Brain pericyte (primary cell): ENCODE results near the gene ARID3B.

Experiments
- DNase-seq: peaks from one replicate; pipeline ENCODE4 v3.0.0-alpha.2; 2012; ENCODE audit warnings: low read depth, low spot score

Gene ARID3B

DNA sequence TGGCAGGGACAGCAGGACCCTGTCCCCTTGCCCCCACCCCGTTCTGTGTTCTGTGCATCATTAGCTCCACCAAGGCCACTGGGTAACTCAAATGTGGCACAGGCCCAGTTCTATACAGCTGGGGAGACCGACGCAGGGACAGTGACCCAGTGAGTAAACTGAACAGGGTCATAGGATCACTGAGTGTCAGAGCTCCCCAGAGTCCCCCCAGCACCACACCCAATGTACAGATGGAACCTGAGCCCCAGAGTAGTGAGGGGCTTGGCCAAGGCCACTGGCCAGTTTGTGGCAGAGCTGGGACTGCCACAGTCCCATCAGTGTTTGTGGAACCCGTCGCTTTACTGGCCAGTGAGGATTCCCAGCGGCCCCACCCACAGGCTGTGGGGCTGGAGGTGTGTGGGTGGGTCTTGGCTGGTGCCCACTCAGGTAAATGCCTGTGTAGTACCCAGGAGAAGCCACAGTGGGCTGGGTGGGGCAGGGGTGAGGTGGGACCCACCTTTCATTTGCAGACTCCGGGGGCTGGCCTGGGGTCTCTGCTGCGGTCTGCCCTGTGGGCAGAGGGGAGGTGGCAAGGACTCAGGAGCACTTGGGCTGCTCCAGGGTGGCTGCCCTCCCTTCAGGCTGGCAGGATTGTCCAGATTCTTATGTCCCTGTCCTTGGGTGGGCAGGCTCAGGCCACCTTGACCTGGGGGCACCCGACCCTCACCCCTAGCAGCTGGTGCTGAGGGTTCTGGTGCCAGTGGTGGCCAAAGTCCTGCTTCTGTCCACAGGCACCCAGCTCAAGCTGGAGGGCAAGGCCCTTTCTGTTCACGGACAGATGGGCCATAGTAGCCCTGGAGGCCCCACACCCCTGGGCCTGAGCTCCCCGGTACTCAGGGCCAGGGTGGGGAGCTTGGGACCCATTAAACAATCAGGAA lies 63.0 kb downstream of the ARID3B start:
- no peak for DNase-seq

GRCh38 chr15:74604983-74605794 lies 64.2 kb downstream of the ARID3B start:
- no peak for DNase-seq

DNA sequence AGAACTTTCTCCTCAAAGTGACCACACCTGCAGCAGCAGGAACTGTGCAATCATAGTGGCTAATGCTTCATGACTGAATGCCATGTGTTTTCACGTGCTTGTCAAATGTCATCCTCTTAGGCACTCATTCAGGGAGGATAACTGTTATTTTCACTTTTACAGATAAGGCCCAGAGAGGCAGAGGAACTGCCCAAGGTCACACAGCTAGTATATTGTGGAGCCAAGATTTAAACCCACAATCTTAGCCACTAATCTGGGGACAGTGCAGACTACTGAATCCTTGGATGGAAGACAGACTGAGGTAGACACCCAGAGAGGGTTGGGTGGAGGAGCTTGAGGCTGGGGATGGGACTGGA lies 64.8 kb downstream of the ARID3B start:
- DNase-seq = no peak

DNA sequence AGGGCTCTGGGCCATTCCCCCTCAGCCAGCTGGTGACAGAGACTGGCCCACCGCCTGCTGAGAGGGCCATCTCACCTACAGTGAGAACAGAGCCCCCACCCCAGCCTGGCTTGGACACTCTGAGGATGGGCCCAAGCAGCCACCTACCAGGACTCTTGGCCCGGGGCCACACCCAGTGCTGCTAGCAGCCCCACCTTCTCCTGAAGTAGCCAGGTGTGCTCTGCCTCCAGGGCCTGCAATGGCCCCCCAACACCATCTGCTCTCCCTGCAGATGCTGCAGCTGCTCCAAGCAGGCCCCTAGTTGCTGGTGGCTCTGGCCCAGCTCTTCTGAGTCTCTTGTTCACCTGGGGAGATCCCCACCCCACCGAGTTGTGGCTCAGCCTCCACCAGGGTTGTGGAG lies 67.8 kb downstream of the ARID3B start:
- DNase-seq = no peak

DNA sequence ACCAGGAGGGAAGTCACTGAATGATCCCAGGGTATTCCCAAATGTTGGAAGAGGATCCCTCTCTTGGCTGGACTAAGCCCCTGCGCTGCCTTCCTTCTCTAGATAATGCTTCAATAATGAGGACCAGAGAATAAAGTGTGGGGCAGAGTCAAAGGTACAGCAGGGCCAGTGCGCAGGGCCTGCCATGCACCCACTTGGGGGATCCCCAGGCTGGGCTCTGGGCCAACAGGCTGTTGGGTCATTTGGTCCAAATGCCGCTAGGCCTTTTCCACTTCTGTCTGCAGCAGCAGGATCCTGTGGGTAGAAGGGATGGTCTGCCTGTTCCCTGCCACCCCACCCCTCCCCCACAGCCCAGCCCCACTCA lies 68.9 kb downstream of the ARID3B start:
- no peak for DNase-seq

DNA sequence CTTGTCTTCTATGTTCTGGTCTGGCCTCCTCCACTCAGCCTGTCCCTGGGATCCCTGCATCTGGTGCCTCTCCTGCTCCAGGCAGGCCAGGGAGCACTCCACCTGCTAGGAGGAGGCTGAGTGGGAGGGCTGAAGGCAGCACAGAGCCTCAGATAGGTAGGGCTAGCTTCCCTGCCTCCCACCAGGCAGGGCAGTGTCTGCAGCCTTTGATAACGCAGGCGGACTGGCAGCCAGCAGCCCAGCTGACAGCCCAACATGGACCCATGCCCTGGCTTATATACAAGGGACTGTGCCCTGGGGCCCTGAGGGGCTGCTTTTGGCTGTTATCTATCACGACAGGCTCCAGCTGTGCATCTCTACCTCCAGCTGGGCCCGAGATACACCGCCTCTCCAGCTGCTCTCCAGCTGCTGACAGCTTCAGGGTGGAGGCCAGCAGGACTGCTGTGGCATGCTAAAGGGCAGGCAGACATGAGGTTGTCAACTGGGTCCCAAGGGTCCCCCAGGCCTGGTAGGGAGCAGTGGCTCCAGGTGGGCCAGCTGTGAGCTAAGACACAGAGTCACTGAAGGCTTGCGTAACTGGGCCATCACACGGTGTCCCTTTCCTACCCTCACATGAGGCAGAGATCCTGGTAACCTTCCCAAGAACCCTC lies 69.4 kb downstream of the ARID3B start:
- no peak for DNase-seq

DNA sequence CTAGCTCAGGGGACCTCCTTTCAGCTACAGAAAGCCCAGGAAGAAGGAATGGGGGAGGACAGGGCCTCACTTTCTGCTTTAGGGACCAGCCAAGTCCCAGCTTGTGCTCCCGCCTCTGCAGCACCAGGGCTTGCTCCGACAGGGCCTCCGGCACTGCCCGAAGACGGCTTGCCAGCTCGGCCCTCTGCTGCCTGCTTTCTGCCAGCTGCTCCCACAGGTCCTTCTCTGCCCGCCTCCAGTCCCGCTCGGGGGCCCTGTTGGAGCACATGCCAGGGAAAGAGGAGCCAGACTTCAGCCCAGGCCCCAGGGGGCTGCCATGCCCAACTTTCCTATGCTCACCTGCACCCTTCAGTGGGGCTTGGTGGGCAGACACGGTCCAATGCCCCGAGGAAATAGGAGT lies 70.3 kb downstream of the ARID3B start:
- DNase-seq = no peak

DNA sequence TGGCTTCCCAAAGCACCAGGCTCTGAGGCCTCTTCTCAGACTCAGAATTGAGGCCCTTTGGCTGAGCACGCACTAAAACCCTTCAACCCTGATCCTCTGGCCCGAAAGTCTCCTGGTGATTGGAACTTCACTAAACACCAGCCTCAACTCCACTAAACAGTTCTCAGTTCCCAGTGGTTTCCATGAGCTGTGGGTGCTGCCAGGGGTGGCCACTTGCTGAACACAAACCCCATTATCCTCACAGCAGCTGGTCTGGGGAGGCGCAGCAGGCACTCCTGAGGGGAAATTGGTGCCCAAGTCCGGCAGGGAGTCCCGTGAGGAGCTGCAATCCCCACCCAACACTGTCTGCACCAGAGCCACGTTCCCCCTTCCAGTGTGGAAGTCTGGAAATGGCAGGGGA lies 70.8 kb downstream of the ARID3B start:
- DNase-seq = no peak

DNA sequence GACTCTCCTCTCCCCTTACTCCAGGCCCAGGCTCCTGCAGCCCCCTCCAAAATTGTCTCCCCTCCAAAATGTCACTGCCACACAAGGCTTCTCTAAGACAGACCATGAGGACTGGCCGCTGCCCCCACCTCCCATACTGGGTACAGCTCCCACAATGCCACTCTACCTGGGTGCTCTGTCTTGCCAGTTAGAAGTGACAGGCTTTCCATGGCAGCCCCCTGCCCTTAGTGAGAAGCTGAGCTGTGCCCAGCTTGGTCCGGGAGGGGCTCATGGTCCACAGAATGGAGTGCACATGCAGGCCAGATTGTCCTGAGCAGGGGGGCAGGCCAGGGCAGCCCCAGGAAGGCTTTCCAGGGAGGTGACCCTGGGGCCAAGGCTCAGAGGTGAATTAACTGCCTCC lies 71.7 kb downstream of the ARID3B start:
- DNase-seq = no peak

DNA sequence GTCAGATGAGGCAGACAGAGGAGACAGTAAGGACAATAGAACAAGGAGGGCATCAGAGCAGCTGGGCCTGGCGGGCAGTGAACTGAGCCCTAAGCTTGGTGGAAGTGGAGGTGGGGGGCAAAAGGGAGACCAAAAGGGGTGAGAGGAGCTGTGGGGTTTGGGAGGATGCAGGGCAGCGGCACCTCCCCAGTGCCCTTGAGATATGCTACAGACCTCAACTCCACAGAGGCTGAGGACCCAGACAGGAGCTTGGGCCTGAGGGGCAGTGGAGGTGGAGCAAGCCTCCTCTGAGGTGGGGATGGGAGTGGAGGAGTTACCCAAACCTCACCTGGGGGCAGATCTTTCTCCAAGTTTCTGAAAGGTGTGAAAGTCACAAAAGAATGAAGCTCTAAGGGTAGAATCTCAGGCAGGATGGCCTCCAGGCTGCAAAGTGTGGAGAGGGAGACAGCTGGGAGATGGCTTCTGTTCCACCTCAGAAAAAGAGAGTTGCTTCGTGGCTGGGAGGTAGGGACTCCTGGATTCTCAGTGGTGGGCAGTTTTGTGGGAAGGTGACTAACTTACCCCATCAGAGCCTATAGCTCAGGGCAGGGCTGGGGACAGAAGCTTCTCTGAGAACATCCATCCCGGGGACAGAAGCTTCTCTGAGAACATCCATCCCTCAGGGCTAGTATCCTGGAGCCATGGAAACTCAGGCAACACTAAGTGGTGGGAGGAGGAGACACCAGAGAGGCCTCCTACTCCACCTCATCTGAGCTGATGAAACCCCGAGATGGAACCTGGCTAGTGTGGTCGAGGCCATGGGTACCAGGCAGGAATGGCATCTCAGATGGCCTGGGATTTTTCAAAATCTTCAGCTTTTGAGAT lies 72.3 kb downstream of the ARID3B start:
- DNase-seq = no peak

DNA sequence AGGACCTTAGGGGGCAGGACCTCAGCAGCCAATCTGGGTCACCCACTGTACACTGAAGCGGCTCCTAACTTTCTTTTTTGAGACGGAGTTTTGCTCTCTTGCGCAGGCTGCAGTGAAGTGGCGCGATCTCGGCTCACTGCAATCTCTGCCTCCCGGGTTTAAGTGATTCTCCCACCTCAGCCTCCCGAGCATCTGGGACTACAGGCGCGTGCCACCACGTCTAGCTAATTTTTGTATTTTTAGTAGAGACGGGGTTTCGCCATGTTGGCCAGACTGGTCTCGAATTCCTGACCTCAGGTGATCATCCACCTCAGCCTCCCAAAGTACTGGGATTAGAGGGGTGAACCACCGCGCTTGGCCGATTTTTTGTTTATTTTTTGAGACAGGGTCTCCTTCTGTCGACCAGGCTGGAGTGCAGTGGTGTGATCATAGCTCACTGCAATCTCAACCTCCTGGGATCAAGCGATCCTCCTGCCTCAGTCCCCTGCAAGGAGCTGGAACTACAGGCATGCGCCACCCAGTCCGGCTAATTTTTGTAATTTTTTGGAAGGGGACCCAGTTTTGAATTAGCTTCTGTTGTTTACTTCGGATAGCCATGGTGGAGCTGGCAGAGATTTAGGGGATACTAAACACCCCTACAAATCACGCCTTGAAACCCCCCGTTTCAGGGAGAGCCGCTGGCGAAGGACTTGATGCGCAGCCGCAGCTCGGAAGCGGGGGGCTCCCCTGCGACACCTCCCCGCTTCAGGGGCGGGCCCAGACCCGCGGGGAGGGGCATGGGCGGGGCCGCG lies 73.1 kb downstream of the ARID3B start:
- DNase-seq = no peak

DNA sequence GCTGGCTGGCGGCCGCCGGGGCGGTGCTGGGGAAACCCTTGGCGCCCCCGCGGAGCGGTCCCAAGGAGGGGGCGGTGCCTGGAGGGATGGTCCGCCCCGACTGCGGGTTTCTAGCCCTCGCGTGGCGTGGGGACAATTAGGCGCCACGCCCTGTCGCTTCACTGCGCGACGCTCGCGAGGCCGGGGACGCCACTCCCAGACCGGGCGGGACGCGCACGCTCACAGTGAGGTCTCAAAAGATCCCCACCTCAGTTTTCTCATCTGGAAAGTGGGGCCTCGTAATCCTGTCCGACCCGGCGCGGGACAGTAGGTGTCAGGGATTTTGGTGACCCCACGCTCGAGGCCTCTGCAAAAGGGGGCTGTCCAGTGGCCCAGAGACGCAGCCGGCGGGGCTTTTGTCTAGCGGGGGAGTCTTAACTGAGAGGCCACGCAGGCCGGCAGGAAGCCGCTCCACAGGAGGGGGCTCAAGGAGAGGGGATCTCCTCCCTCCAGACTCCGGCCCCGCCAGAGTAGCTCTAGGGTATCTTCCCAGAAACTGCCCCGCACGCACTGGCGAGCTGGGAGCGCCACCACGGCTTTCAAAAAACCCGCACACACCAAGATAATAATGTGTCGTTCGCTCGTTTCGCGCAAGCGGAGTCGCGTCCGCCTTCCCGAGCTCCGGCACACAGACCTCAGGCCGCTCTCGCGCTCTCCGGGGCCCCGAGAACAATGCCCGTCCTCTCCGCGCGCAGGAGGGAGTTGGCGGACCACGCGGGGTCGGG lies 73.9 kb downstream of the ARID3B start:
- DNase-seq = no peak

DNA sequence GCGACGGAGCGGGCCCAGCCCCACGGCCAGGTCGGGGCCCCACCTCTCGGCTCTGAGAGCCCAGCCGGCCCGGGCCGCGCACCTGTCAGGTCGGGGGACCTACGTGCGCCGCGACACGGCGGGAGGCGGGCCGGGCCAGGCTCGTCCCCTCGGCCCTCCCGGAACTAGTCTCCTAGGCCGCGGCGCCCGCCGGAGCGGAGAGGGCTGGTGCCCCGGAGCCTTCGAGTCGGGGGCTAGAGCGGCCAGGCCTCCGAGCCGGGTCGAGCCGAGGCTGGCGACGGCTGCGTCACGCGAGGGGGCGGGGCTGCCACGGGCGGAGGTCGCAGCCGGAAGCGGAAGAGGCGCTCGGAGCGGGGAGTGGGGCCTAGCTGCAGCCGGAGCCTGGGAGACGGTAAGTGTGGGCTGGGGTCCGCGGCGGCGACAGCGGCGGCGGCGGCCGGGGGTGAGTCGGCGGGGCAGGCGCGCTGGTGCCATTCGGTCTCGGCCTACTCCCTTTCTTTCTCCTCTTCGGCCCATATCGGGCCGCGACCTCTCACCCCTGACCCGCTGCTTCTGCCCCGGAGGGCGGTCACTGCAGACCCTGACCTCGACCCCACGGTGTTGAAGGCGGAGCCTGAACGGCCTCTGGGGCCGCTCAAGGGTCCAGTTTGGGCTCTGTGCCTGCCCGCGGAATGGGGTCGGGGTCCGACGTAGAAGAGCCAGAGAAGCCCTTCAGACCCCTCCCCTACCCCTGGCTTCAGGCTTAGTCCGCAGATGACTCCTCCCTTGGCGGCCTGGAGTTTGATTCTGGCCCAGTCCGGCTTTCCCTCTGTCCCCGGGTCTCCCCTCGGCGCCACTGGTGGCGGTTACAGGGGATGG lies 74.7 kb downstream of the ARID3B start, which contains the start of gene CLK3:
Gene CLK3, plus strand, starts transcription at position 329 of the 858 bp plus-strand sequence. CDS start 3,361 bp downstream, outside the sequence.
- peak; percentile 75 for DNase-seq

DNA sequence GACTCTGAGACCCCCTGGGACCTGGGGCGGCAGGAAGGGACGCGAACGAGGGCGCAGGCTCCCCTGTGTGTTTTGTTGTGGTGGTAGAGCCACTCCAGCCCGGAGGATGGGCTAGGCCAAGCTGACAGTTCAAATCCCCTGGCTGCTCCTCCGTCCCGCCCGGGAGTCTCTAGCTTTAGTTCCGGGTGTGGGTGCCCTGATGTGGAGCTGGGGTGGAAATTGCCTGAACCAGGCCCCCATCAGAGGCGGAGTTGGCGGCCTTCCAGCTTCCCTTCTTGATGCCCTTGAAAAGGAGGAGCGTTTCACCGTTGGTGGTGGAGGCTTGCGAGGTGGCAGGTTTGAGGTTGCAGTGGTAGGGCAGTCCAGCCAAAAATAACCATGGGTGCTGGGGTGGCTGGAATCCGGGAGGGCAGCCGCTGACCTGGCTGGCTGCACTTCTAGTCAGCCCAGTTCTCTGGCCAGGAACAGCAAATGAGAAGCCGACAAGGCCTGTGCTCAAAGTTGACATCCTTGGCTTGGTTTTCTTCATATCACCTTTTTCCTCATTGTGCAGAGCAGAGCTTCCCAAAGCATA lies 75.4 kb downstream of the ARID3B start:
- DNase-seq = no peak

GRCh38 chr15:74616996-74617395 lies 76.0 kb downstream of the ARID3B start:
- no peak for DNase-seq

DNA sequence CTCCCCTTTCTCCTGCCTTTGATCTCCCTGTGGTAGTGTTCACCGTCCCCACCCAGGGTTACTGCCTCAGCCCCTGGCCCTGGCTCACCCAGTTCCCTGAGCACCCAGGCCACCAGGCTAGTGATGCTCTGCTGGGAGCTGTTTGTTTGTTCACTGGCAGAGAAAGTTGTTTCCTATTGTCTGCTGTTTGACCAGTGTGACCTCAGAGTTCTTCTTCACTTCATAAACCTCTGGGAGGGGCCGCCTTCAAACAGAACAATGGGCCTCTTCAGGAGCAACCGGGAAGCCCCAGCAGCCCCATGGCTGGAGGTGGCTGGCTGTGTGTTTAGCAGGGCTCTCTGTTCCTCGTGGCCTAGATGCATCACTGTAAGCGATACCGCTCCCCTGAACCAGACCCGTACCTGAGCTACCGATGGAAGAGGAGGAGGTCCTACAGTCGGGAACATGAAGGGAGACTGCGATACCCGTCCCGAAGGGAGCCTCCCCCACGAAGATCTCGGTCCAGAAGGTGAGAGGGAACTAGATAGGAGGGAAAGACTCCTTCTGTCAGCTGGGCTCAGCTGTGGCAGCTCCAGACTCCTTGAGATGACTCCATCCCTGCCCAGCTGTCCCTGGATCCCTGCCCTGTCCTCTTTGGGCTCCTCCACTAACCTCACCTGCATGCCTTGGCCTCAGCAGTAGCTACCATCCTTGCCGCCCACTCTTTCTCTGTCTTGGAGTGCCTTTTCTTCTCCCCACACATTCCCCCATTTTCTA lies 78.0 kb downstream of the ARID3B start:
- DNase-seq = no peak

DNA sequence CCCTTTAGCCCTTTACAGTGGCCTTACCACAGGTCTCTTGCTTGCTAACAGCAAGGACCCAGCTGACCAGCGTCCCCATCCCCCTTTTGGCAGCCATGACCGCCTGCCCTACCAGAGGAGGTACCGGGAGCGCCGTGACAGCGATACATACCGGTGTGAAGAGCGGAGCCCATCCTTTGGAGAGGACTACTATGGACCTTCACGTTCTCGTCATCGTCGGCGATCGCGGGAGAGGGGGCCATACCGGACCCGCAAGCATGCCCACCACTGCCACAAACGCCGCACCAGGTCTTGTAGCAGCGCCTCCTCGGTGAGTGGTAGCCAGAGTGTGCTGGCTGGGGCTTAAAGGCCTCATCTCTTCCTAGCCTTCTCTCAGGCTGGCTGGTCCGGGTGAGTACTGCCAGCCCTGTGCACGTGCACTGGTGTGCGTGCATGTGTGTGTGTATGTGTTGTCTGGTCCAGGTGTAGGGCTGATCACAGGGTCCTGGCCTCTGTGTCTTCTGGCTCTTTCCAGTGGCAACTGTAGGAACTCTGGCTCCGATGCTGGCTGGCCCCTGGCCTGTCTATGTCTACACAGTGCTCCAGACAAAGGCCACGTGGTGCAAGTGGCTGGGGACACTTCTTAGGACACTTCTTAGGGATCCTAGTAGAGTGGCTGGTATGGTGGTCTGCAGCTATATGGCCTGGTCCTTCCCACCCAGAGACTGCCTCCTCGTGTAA lies 79.1 kb downstream of the ARID3B start:
- no peak for DNase-seq
